Lung (tissue), 12 donors: ENCODE results near the gene ZDHHC1. TPM values are rescaled to one million over a fixed set of nuclear protein-coding genes. Genes with fewer than 3 reads are reported as not detected.

Experiments used
- ATAC-seq: fragments of 200-7000 bp; cut with Tn5 transposase; one replicate; pipeline ENCODE4 v1.9.1; 2020; ENCODE audit warnings: moderate number of reproducible peaks; ENCODE audit not compliant: insufficient read depth, low FRiP score
- DNase-seq, 3 donors: peaks; one replicate each; pipeline ENCODE4 v3.0.0-alpha.2; 2013 to 2017
- H3K27ac ChIP-seq, 2 donors: one replicate each; pipeline ENCODE4 v1.5.1; 2013; ENCODE audit warnings: mild to moderate bottlenecking in 2 of 2, moderate library complexity in 2 of 2, control low read depth in 1 of 2, inconsistent platforms in 1 of 2, low read depth in 1 of 2, low read length in 1 of 2
- H3K27me3 ChIP-seq, 3 donors: one replicate each; pipeline ENCODE4 v1.5.1; 2013; ENCODE audit warnings: low read length in 2 of 3; ENCODE audit not compliant: control insufficient read depth in 3 of 3, insufficient read depth in 3 of 3
- H3K36me3 ChIP-seq, 4 donors: one replicate each; pipeline ENCODE4 v1.5.1; 2013; ENCODE audit warnings: low read length in 4 of 4, mild to moderate bottlenecking in 1 of 4, moderate library complexity in 1 of 4; ENCODE audit not compliant: control insufficient read depth in 4 of 4, insufficient read depth in 4 of 4
- H3K4me1 ChIP-seq, 5 donors: one replicate each; pipeline ENCODE4 v1.5.1; 2013; ENCODE audit warnings: low read length in 5 of 5, mild to moderate bottlenecking in 2 of 5, moderate library complexity in 1 of 5; ENCODE audit not compliant: control insufficient read depth in 5 of 5, insufficient read depth in 5 of 5
- H3K4me3 ChIP-seq: one replicate; pipeline ENCODE4 v1.5.1; 2013; ENCODE audit warnings: mild to moderate bottlenecking, control low read depth, moderate library complexity
- H3K9ac ChIP-seq, 2 donors: one replicate each; pipeline ENCODE4 v1.5.1; 2013; ENCODE audit warnings: low read length in 2 of 2, control low read depth in 1 of 2; ENCODE audit not compliant: insufficient read depth in 1 of 2
- H3K9me3 ChIP-seq, 4 donors: one replicate each; pipeline ENCODE4 v1.5.1; 2013; ENCODE audit warnings: low read length in 3 of 4, mild to moderate bottlenecking in 1 of 4, moderate library complexity in 1 of 4; ENCODE audit not compliant: control insufficient read depth in 4 of 4, insufficient read depth in 3 of 4
- CTCF ChIP-seq: IDR thresholded peaks from 2 replicates; pipeline ENCODE4 v1.5.1; 2012; ENCODE audit warnings: mild to moderate bottlenecking; ENCODE audit errors: control extremely low read depth, extremely low read depth
- WGBS, 2 donors: extraction: QIAGEN DNeasy Blood & Tissue Kit; methylation state at CpG; one replicate each; pipeline ENCODE4 v1.1.7; 2013; 5-methylcytosine and 5-hydroxymethylcytosine counted together
- polyA plus RNA-seq, 2 donors: library from polyadenylated mRNA; stranded (reverse); fragments of 200-250 nt; gene quantifications; one replicate each; pipeline ENCODE4 v1.2.1, GENCODE V29; 2013
- total RNA-seq, 2 donors: library from RNA; depleted of rRNA in 1 of 2; stranded (reverse); fragments of >200 nt in 1 of 2; gene quantifications; one replicate each; pipeline ENCODE4 v1.2.1, GENCODE V29; 2014 to 2021
- donor health status: control.
- donor health status: control.
- donor health status: Bipolar disorder and iron deficiency.
- donor health status: healthy.
- donor health status: DM: yes; HTN: yes; CAD: no.

Gene ZDHHC1
- total and polyA plus RNA-seq, 4 donors = 10.9 to 31.8 (median 21.2) TPM

DNA sequence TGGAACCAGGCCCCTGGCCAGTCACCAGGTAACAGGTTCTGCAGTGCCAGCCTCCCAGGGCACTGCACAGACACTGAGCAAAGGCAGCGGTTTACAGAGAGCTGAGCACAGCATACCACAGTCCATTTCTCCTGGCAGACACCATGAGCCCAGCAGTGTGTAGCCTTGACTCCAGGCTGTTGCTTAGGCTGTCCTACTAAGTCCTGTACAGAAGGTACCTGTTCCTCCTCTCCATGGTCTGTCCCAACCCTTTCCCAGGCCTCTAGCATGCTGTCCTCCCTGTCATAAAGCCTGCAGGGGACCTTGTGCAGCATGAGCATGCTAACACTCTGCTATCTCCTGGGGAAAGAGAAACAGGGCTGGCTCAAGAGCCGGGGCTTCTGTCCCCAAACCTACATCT is 44.7 kb upstream of the ZDHHC1 start:
- 91 to 100% methylated on average over 2 of the region's 2 CpGs for WGBS, 2 donors
- H3K27me3 ChIP-seq = no peaks in the 10 kb centered on the region
- no peak overlapping the region for H3K9ac ChIP-seq
- no peak for TF ChIP-seq CTCF
- peaks cover 12 to 67% (median 28%) of the 10 kb centered on the region in 5 donors for H3K4me1 ChIP-seq
- DNase-seq = no peak
- no peak overlapping the region for H3K4me3 ChIP-seq
- no peaks in the 10 kb centered on the region for H3K9me3 ChIP-seq
- peak overlapping the region in 1 of 2 donors; percentile 53 for H3K27ac ChIP-seq
- peaks cover 0 to 11% (median 0%) of the 10 kb centered on the region in 4 donors for H3K36me3 ChIP-seq
- no peak for ATAC-seq

GRCh38 chr16:67460168-67460567 is 43.9 kb upstream of the ZDHHC1 start:
- H3K4me1 ChIP-seq = peaks cover 12 to 61% (median 28%) of the 10 kb centered on the region in 5 donors

GRCh38 chr16:67459861-67460150 is 43.5 kb upstream of the ZDHHC1 start:
- peaks cover 12 to 61% (median 28%) of the 10 kb centered on the region in 5 donors for H3K4me1 ChIP-seq
- 62 to 81% methylated on average over 3 of the region's 3 CpGs for WGBS, 2 donors
- H3K27me3 ChIP-seq = no peaks in the 10 kb centered on the region
- no peak overlapping the region for H3K9ac ChIP-seq
- ATAC-seq = peak; percentile 12
- H3K4me3 ChIP-seq = no peak overlapping the region
- no peak for DNase-seq
- no peak for TF ChIP-seq CTCF
- peaks cover 0 to 11% (median 0%) of the 10 kb centered on the region in 4 donors for H3K36me3 ChIP-seq
- H3K27ac ChIP-seq = peak overlapping the region; percentile 24 to 78
- H3K9me3 ChIP-seq = no peaks in the 10 kb centered on the region

More at GRCh38 chr16:67460168-67460567, 43.9 kb upstream of the ZDHHC1 start:
- ATAC-seq = no peak
- no peak for DNase-seq
- 79 to 88% methylated on average over 5 of the region's 5 CpGs for WGBS, 2 donors
- Histone ChIP-seq H3K9me3 (no peaks in the 10 kb centered on the region), H3K4me3 (no peak overlapping the region), H3K27ac (peak overlapping the region in 1 of 2 donors; percentile 78), H3K27me3 (no peaks in the 10 kb centered on the region), H3K36me3 (peaks cover 0 to 11% (median 0%) of the 10 kb centered on the region in 4 donors), H3K9ac (no peak overlapping the region)
- TF ChIP-seq CTCF = no peak
